HCT116 (cell line): Measurements from ENCODE around the gene AUTS2. TPM values are rescaled to one million over a fixed set of nuclear protein-coding genes. Genes with fewer than 3 reads are reported as not detected.

Experiments used
- ATAC-seq: fragments of 200-7000 bp; cut with Tn5 transposase; 2 replicates; pipeline ENCODE4 v1.9.1; 2020; ENCODE audit warnings: mild to moderate bottlenecking, moderate library complexity
- BruUV-seq: library from RNA; stranded (reverse); fragments of 400-500 nt; replicated peaks from 2 replicates; lab custom pipeline; 2021; lab: Mats Ljungman, UMichigan
- CTCF ChIA-PET: fragments of 300-600 bp; sonication (Branson Sonifier 250); formaldehyde crosslinking; loops from one replicate; lab custom pipeline; 2021; ENCODE audit warnings: antibody characterized with exemption; lab: Charles Lee
- POLR2A ChIA-PET: fragments of 300-600, 350-600 bp; sonication (Branson Sonifier 250); formaldehyde crosslinking; loops from one replicate; lab custom pipeline; 2021; ENCODE audit warnings: antibody characterized with exemption; lab: Charles Lee
- RAD21 ChIA-PET, 2 experiments: fragments of 300-600 bp; sonication (Branson Sonifier 250); formaldehyde crosslinking; loops; one replicate each; lab custom pipeline; 2023; ENCODE audit warnings: low total read pairs in 2 of 2; ENCODE audit not compliant: uncharacterized antibody in 2 of 2, unreplicated experiment in 2 of 2, low non-redundant PET in 1 of 2; lab: Charles Lee
- DNase-seq: peaks from one replicate; pipeline ENCODE4 v3.0.0-alpha.2; 2010; ENCODE audit warnings: low read depth, low spot score
- H2AFZ ChIP-seq: fragments of 200-600 bp; shearing (Covaris generic), sonication (generic); 2 replicates; pipeline ENCODE4 v1.6.1; 2017; ENCODE audit warnings: low read depth, mixed run types, mixed read lengths, antibody characterized with exemption, low read length; ENCODE audit not compliant: poor library complexity, severe bottlenecking
- H3K27ac ChIP-seq: 2 replicates; pipeline ENCODE4 v1.5.1; 2012; ENCODE audit warnings: low read depth, low read length
- H3K27me3 ChIP-seq: fragments of 200-600 bp; sonication (generic); 2 replicates; pipeline ENCODE4 v1.6.1; 2016; ENCODE audit warnings: mixed run types, low read length, mixed read lengths; ENCODE audit not compliant: insufficient read depth
- H3K36me3 ChIP-seq, 2 experiments: fragments of 200-500 bp in 1 of 2; fragments of 200-600 bp in 1 of 2; sonication (Bioruptor generic) in 1 of 2; sonication (generic) in 1 of 2; 2 replicates each; pipeline versions ENCODE4 v1.5.1 to v1.6.1; 2014 to 2016; ENCODE audit warnings: low read length in 2 of 2, inconsistent platforms in 1 of 2, mixed read lengths in 1 of 2, mixed run types in 1 of 2; ENCODE audit not compliant: insufficient read depth in 2 of 2, control insufficient read depth in 1 of 2
- H3K4me1 ChIP-seq, 2 experiments: fragments of 200-600 bp in 1 of 2; sonication (generic) in 1 of 2; 2 replicates each; pipeline versions ENCODE4 v1.5.1 to v1.6.1; 2012 to 2017; ENCODE audit warnings: low read length in 2 of 2, inconsistent platforms in 1 of 2, mild to moderate bottlenecking in 1 of 2, mixed read lengths in 1 of 2, mixed run types in 1 of 2, moderate library complexity in 1 of 2; ENCODE audit not compliant: insufficient read depth in 2 of 2, control insufficient read depth in 1 of 2
- H3K4me2 ChIP-seq: fragments of 200-600 bp; sonication (generic); 2 replicates; pipeline ENCODE4 v1.6.1; 2017; ENCODE audit warnings: mixed run types, low read length, mixed read lengths
- H3K4me3 ChIP-seq, 2 experiments: fragments of 200-600 bp in 1 of 2; sonication (generic) in 1 of 2; replicated peaks in 1 of 2; 2 replicates each; pipeline ENCODE4 v1.5.1; 2011 to 2016; ENCODE audit warnings: low read length in 2 of 2, control low read depth in 1 of 2, low read depth in 1 of 2, mild to moderate bottlenecking in 1 of 2, mixed read lengths in 1 of 2, mixed run types in 1 of 2
- H3K79me2 ChIP-seq: fragments of 200-600 bp; sonication (generic); 2 replicates; pipeline ENCODE4 v1.6.1; 2017; ENCODE audit warnings: mild to moderate bottlenecking, mixed run types, low read length, moderate library complexity, mixed read lengths; ENCODE audit not compliant: insufficient read depth
- H3K9ac ChIP-seq: fragments of 200-600 bp; sonication (generic); 2 replicates; pipeline ENCODE4 v1.6.1; 2016; ENCODE audit warnings: low read length, mixed read lengths
- H3K9me2 ChIP-seq: fragments of 200-600 bp; sonication (generic), shearing (Covaris generic); 2 replicates; pipeline ENCODE4 v1.6.1; 2017; ENCODE audit warnings: mixed run types, mild to moderate bottlenecking, moderate library complexity; ENCODE audit not compliant: insufficient read depth
- H3K9me3 ChIP-seq, 2 experiments: fragments of 200-500 bp in 1 of 2; fragments of 200-600 bp in 1 of 2; sonication (Bioruptor generic) in 1 of 2; sonication (generic) in 1 of 2; 2 replicates each; pipeline ENCODE4 v1.6.1; 2014 to 2017; ENCODE audit warnings: low read length in 2 of 2, mixed read lengths in 2 of 2, inconsistent platforms in 1 of 2, low read depth in 1 of 2, mild to moderate bottlenecking in 1 of 2, mixed run types in 1 of 2, moderate library complexity in 1 of 2; ENCODE audit not compliant: control insufficient read depth in 1 of 2, insufficient read depth in 1 of 2
- H4K20me1 ChIP-seq: fragments of 200-600 bp; sonication (generic), shearing (Covaris generic); 2 replicates; pipeline ENCODE4 v1.6.1; 2017; ENCODE audit warnings: mixed run types, mild to moderate bottlenecking, moderate library complexity; ENCODE audit not compliant: insufficient read depth
- CEBPB ChIP-seq: IDR thresholded peaks from 2 replicates; pipeline ENCODE4 v1.6.1; 2012; ENCODE audit warnings: low read depth
- EGR1 ChIP-seq: IDR thresholded peaks from 2 replicates; pipeline ENCODE4 v1.6.1; 2012; ENCODE audit warnings: low read depth
- ELF1 ChIP-seq: IDR thresholded peaks from 2 replicates; pipeline ENCODE4 v1.6.1; 2012; ENCODE audit warnings: low read depth, borderline replicate concordance
- EZH2 ChIP-seq: fragments of 200-600 bp; sonication (generic); IDR thresholded peaks from 2 replicates; pipeline ENCODE4 v1.6.1; 2017; ENCODE audit warnings: antibody characterized with exemption, mixed run types
- EZH2phosphoT487 ChIP-seq: fragments of 200-600 bp; IDR thresholded peaks from 2 replicates; pipeline ENCODE4 v1.6.1; 2018; ENCODE audit warnings: antibody characterized with exemption, borderline replicate concordance
- FOSL1 ChIP-seq: IDR thresholded peaks from 2 replicates; pipeline ENCODE4 v1.6.1; 2012; ENCODE audit warnings: low read depth
- POLR2AphosphoS5 ChIP-seq: IDR thresholded peaks from 2 replicates; pipeline ENCODE4 v1.6.1; 2011; ENCODE audit warnings: mild to moderate bottlenecking, low read depth, low read length, moderate library complexity
- RAD21 ChIP-seq: IDR thresholded peaks from 2 replicates; pipeline ENCODE4 v1.6.1; 2012; ENCODE audit warnings: low read depth, mild to moderate bottlenecking
- SP1 ChIP-seq: IDR thresholded peaks from 2 replicates; pipeline ENCODE4 v1.6.1; 2012; ENCODE audit warnings: low read depth
- SRF ChIP-seq: IDR thresholded peaks from 2 replicates; pipeline ENCODE4 v1.6.1; 2012; ENCODE audit warnings: low read depth
- ZNF274 ChIP-seq: fragments of 200-500 bp; sonication (Bioruptor generic); IDR thresholded peaks from 2 replicates; pipeline ENCODE4 v1.6.1; 2014; ENCODE audit warnings: mild to moderate bottlenecking, low read depth, low read length, inconsistent platforms
- intact Hi-C: fragments of 100-400 bp; cut with micrococcal nuclease; formaldehyde crosslinking; loops from 2 replicates; pipeline ENCODE4 v1.10.0; 2022
- total RNA-seq: library from RNA; stranded (reverse); gene quantifications from one replicate; pipeline ENCODE4 v1.2.1, GENCODE V29; 2021; ENCODE audit not compliant: unreplicated experiment
- TF ChIP-seq, protein P1 (sequence below): IDR thresholded peaks from 2 replicates; pipeline ENCODE4 v1.6.1; 2011; ENCODE audit warnings: mild to moderate bottlenecking, low read length, moderate library complexity; ENCODE audit not compliant: insufficient replicate concordance; ENCODE audit errors: extremely low read depth
- TF ChIP-seq, protein P2 (sequence below): IDR thresholded peaks from 2 replicates; pipeline ENCODE4 v1.6.1; 2012; ENCODE audit warnings: low read depth
- TF ChIP-seq, protein P3 (sequence below): IDR thresholded peaks from 2 replicates; pipeline ENCODE4 v1.6.1; 2012
- TF ChIP-seq, protein P4 (sequence below): IDR thresholded peaks from 2 replicates; pipeline ENCODE4 v1.6.1; 2012
- TF ChIP-seq, protein P5 (sequence below), 3 experiments: fragments of 200-600 bp in 1 of 3; sonication (generic) in 1 of 3; IDR thresholded peaks in 2 of 3; conservative IDR thresholded peaks in 1 of 3; 2 replicates each; pipeline ENCODE4 v1.5.1; 2012 to 2017; ENCODE audit warnings: low read depth in 2 of 3, low read length in 2 of 3, antibody characterized with exemption in 1 of 3, borderline replicate concordance in 1 of 3, control low read depth in 1 of 3, mild to moderate bottlenecking in 1 of 3, mixed read lengths in 1 of 3, mixed run types in 1 of 3, moderate library complexity in 1 of 3; ENCODE audit not compliant: insufficient read depth in 1 of 3

The AUTS2 gene
- total RNA-seq, 1 experiment from 2014 or later, result 0.93 TPM

DNA sequence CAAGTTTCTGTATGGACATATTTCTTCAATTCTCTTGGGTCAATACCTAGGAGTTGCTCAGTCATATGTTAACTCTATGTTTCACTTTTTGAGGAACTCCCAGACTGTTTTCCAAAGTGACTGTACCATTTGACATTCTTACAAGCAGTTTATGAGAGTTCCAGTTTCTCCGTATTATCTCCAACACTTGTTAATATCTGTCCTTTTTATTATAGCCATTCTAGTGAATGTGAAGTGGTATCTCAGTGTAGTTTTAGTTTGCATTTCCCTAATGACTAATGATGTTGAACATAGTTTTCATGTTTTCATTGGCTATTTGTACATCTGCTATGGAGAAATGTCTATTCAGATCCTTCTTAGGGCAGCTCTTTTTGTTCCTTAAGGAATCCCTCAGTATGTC, 1002.7 kb downstream of the AUTS2 start (continued):
- TF ChIP-seq, protein P1, sequence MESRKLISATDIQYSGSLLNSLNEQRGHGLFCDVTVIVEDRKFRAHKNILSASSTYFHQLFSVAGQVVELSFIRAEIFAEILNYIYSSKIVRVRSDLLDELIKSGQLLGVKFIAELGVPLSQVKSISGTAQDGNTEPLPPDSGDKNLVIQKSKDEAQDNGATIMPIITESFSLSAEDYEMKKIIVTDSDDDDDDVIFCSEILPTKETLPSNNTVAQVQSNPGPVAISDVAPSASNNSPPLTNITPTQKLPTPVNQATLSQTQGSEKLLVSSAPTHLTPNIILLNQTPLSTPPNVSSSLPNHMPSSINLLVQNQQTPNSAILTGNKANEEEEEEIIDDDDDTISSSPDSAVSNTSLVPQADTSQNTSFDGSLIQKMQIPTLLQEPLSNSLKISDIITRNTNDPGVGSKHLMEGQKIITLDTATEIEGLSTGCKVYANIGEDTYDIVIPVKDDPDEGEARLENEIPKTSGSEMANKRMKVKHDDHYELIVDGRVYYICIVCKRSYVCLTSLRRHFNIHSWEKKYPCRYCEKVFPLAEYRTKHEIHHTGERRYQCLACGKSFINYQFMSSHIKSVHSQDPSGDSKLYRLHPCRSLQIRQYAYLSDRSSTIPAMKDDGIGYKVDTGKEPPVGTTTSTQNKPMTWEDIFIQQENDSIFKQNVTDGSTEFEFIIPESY, result no peak
- no peak for TF ChIP-seq ELF1
- no peak for TF ChIP-seq ZNF274

DNA sequence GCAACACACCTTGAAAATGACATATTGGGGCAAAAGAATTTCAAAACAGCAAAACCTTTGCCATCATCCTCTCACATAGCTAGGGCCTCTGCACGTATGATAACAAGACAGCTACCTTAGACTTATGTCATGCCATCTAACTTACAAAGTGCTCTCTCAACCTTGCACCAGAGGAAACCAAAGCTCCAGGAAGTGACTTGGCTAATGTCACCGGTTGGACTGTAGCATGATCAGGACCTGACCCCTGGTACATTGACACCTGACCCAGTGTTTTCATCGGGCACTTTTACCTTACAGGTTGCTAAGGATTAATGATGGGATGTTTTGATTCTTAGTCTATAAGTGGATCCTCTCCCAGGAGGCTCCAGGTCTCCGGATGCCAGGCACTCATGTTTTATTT, 1003.8 kb downstream of the AUTS2 start:
- ChIA-PET RAD21 (no interaction called here), POLR2A (no interaction called here), CTCF (no interaction called here)
- peaks cover 0 to 12% of the 10 kb centered on the region in 2 experiments; a peak in 2 of 4 replicates for H3K9me3 ChIP-seq
- no peaks in the 10 kb centered on the region for H3K79me2 ChIP-seq
- DNase-seq (no peak), ATAC-seq (no peak)
- no TSS peak for BruUV-seq
- no peaks in the 10 kb centered on the region for H3K4me1 ChIP-seq
- no peaks in the 10 kb centered on the region for H3K36me3 ChIP-seq
- no peaks in the 10 kb centered on the region for H4K20me1 ChIP-seq
- no peak overlapping the region for H3K4me3 ChIP-seq
- no peaks in the 10 kb centered on the region for H3K9me2 ChIP-seq
- H3K27me3 ChIP-seq, result no peaks in the 10 kb centered on the region
- H2AFZ ChIP-seq, result no peak overlapping the region
- intact Hi-C loops, result no loop called here
- H3K27ac ChIP-seq, result no peak overlapping the region
- H3K9ac ChIP-seq, result no peak overlapping the region
- H3K4me2 ChIP-seq, result no peak overlapping the region
- no peak for TF ChIP-seq SP1
- no peak for TF ChIP-seq ELF1
- TF ChIP-seq EZH2, result no peak
- TF ChIP-seq POLR2AphosphoS5, result no peak
- TF ChIP-seq ZNF274, result no peak
- no peak for TF ChIP-seq EGR1
- TF ChIP-seq, protein P2, sequence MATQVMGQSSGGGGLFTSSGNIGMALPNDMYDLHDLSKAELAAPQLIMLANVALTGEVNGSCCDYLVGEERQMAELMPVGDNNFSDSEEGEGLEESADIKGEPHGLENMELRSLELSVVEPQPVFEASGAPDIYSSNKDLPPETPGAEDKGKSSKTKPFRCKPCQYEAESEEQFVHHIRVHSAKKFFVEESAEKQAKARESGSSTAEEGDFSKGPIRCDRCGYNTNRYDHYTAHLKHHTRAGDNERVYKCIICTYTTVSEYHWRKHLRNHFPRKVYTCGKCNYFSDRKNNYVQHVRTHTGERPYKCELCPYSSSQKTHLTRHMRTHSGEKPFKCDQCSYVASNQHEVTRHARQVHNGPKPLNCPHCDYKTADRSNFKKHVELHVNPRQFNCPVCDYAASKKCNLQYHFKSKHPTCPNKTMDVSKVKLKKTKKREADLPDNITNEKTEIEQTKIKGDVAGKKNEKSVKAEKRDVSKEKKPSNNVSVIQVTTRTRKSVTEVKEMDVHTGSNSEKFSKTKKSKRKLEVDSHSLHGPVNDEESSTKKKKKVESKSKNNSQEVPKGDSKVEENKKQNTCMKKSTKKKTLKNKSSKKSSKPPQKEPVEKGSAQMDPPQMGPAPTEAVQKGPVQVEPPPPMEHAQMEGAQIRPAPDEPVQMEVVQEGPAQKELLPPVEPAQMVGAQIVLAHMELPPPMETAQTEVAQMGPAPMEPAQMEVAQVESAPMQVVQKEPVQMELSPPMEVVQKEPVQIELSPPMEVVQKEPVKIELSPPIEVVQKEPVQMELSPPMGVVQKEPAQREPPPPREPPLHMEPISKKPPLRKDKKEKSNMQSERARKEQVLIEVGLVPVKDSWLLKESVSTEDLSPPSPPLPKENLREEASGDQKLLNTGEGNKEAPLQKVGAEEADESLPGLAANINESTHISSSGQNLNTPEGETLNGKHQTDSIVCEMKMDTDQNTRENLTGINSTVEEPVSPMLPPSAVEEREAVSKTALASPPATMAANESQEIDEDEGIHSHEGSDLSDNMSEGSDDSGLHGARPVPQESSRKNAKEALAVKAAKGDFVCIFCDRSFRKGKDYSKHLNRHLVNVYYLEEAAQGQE, result no peak
- no peak for TF ChIP-seq EZH2phosphoT487
- no peak for TF ChIP-seq CEBPB
- TF ChIP-seq RAD21, result no peak
- TF ChIP-seq, protein P3, sequence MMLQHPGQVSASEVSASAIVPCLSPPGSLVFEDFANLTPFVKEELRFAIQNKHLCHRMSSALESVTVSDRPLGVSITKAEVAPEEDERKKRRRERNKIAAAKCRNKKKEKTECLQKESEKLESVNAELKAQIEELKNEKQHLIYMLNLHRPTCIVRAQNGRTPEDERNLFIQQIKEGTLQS, result no peak
- TF ChIP-seq, protein P4, sequence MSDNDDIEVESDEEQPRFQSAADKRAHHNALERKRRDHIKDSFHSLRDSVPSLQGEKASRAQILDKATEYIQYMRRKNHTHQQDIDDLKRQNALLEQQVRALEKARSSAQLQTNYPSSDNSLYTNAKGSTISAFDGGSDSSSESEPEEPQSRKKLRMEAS, result no peak
- TF ChIP-seq, protein P5, sequence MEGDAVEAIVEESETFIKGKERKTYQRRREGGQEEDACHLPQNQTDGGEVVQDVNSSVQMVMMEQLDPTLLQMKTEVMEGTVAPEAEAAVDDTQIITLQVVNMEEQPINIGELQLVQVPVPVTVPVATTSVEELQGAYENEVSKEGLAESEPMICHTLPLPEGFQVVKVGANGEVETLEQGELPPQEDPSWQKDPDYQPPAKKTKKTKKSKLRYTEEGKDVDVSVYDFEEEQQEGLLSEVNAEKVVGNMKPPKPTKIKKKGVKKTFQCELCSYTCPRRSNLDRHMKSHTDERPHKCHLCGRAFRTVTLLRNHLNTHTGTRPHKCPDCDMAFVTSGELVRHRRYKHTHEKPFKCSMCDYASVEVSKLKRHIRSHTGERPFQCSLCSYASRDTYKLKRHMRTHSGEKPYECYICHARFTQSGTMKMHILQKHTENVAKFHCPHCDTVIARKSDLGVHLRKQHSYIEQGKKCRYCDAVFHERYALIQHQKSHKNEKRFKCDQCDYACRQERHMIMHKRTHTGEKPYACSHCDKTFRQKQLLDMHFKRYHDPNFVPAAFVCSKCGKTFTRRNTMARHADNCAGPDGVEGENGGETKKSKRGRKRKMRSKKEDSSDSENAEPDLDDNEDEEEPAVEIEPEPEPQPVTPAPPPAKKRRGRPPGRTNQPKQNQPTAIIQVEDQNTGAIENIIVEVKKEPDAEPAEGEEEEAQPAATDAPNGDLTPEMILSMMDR (IDR thresholded peaks at IDR 0.05 in 2 of 3, conservative IDR thresholded peaks at IDR 0.05 in 1 of 3; ENCODE audit: borderline replicate concordance in 1 of 3, insufficient read depth in 1 of 3, low read depth in 2 of 3, low read length in 2 of 3), result no peak
- TF ChIP-seq SRF, result no peak
- no peak for TF ChIP-seq FOSL1
